Mucosa of rectum (tissue), 2 donors: ENCODE data around the gene HLA-DQA2.
"Not testable (repeated sequence)": the region's sequence is repeated elsewhere in the genome, so short reads cannot be mapped to it uniquely, and the experiment has no call there.

Source experiments
- H3K27ac ChIP-seq, 2 donors: one replicate each; pipeline ENCODE4 v1.7.0; 2013; ENCODE audit warnings: inconsistent platforms in 2 of 2, low read depth in 2 of 2, low read length in 2 of 2
- H3K27me3 ChIP-seq, 2 donors: one replicate each; pipeline ENCODE4 v1.7.0; 2013; ENCODE audit warnings: low read length in 2 of 2; ENCODE audit not compliant: control insufficient read depth in 2 of 2, insufficient read depth in 2 of 2
- H3K36me3 ChIP-seq, 2 donors: one replicate each; pipeline ENCODE4 v1.7.0; 2013; ENCODE audit warnings: low read length in 2 of 2; ENCODE audit not compliant: control insufficient read depth in 2 of 2, insufficient read depth in 2 of 2
- H3K4me1 ChIP-seq, 2 donors: one replicate each; pipeline ENCODE4 v1.7.0; 2013; ENCODE audit warnings: low read length in 2 of 2, mild to moderate bottlenecking in 1 of 2; ENCODE audit not compliant: control insufficient read depth in 2 of 2, insufficient read depth in 2 of 2
- H3K4me3 ChIP-seq, 2 donors: one replicate each; pipeline ENCODE4 v1.7.0; 2013; ENCODE audit warnings: low read length in 2 of 2
- H3K9ac ChIP-seq, 2 donors: one replicate each; pipeline ENCODE4 v1.7.0; 2013; ENCODE audit warnings: low read length in 2 of 2, low read depth in 1 of 2, mild to moderate bottlenecking in 1 of 2
- H3K9me3 ChIP-seq, 2 donors: one replicate each; pipeline ENCODE4 v1.7.0; 2013; ENCODE audit warnings: low read length in 2 of 2; ENCODE audit not compliant: control insufficient read depth in 2 of 2
- donor health status: healthy.
- donor health status: Normal muscosa, but diverticular disease.

The HLA-DQA2 gene

GRCh38 chr6:32738126-32738525, 3.1 kb upstream of the HLA-DQA2 start:
- Histone ChIP-seq H3K4me1 (no peaks in the 10 kb centered on the region), H3K4me3 (no peak overlapping the region), H3K9me3 (no peaks in the 10 kb centered on the region), H3K27ac (no peak overlapping the region), H3K27me3 (peaks cover 0 to 4% of the 10 kb centered on the region in 2 donors), H3K9ac (no peak overlapping the region), H3K36me3 (no peaks in the 10 kb centered on the region)

GRCh38 chr6:32742374-32742773, 1.2 kb downstream of the HLA-DQA2 start:
- no peaks in the 10 kb centered on the region for H3K4me1 ChIP-seq
- no peaks in the 10 kb centered on the region for H3K36me3 ChIP-seq
- no peak overlapping the region for H3K4me3 ChIP-seq
- H3K9ac ChIP-seq: no peak overlapping the region
- peaks cover 2 to 3% of the 10 kb centered on the region in 2 donors for H3K27me3 ChIP-seq
- H3K9me3 ChIP-seq: no peaks in the 10 kb centered on the region
- no peak overlapping the region for H3K27ac ChIP-seq

GRCh38 chr6:32744776-32745175, 3.6 kb downstream of the HLA-DQA2 start:
- no peak overlapping the region for H3K27ac ChIP-seq
- H3K4me1 ChIP-seq: no peaks in the 10 kb centered on the region
- H3K27me3 ChIP-seq: peaks cover 2 to 3% of the 10 kb centered on the region in 2 donors
- H3K9ac ChIP-seq: no peak overlapping the region
- H3K4me3 ChIP-seq: no peak overlapping the region
- no peaks in the 10 kb centered on the region for H3K36me3 ChIP-seq
- H3K9me3 ChIP-seq: no peaks in the 10 kb centered on the region

- H3K9me3 ChIP-seq, H3K4me1 ChIP-seq, H3K27me3 ChIP-seq, H3K9ac ChIP-seq, H3K36me3 ChIP-seq, H3K4me3 ChIP-seq, H3K27ac ChIP-seq: not testable (repeated sequence)
Measured at GRCh38 chr6:32745649-32746048, 4.5 kb downstream of the HLA-DQA2 start.

GRCh38 chr6:32752580-32752979, 11.4 kb downstream of the HLA-DQA2 start:
- Histone ChIP-seq H3K4me3 (no peak overlapping the region), H3K4me1 (no peaks in the 10 kb centered on the region), H3K9ac (no peak overlapping the region), H3K27ac (no peak overlapping the region), H3K36me3 (no peaks in the 10 kb centered on the region), H3K9me3 (no peaks in the 10 kb centered on the region), H3K27me3 (peaks cover 0 to 9% of the 10 kb centered on the region in 2 donors)

GRCh38 chr6:32759669-32760068, 18.5 kb downstream of the HLA-DQA2 start:
- Histone ChIP-seq H3K4me1 (peaks cover 0 to 5% of the 10 kb centered on the region in 2 donors), H3K27me3 (peaks cover 0 to 3% of the 10 kb centered on the region in 2 donors), H3K27ac (no peak overlapping the region), H3K9me3 (no peaks in the 10 kb centered on the region), H3K9ac (no peak overlapping the region), H3K36me3 (no peaks in the 10 kb centered on the region), H3K4me3 (no peak overlapping the region)

- H3K9me3 ChIP-seq: no peaks in the 10 kb centered on the region
- H3K9ac ChIP-seq: no peak overlapping the region
- H3K36me3 ChIP-seq: no peaks in the 10 kb centered on the region
- peaks cover 0 to 5% of the 10 kb centered on the region in 2 donors for H3K4me1 ChIP-seq
- H3K27me3 ChIP-seq: no peaks in the 10 kb centered on the region
- no peak overlapping the region for H3K27ac ChIP-seq
- H3K4me3 ChIP-seq: no peak overlapping the region
Measured at GRCh38 chr6:32761072-32761471, 19.9 kb downstream of the HLA-DQA2 start.

GRCh38 chr6:32761548-32761947, 20.4 kb downstream of the HLA-DQA2 start:
- peaks cover 0 to under 1% of the 10 kb centered on the region in 2 donors for H3K27me3 ChIP-seq
- H3K36me3 ChIP-seq: no peaks in the 10 kb centered on the region
- no peak overlapping the region for H3K27ac ChIP-seq
- no peaks in the 10 kb centered on the region for H3K9me3 ChIP-seq
- peaks cover 0 to 5% of the 10 kb centered on the region in 2 donors for H3K4me1 ChIP-seq
- H3K4me3 ChIP-seq: no peak overlapping the region
- H3K9ac ChIP-seq: no peak overlapping the region

- Histone ChIP-seq H3K4me1 (peaks cover 0 to 5% of the 10 kb centered on the region in 2 donors), H3K9ac (no peak within 1 kb of the TSS), H3K27me3 (peaks cover 0 to 2% of the 10 kb centered on the region in 2 donors), H3K9me3 (no peaks in the 10 kb centered on the region), H3K4me3 (no peak within 1 kb of the TSS), H3K36me3 (no peaks in the 10 kb centered on the region), H3K27ac (no peak within 1 kb of the TSS)
Measured at GRCh38 chr6:32763421-32763820, 22.2 kb downstream of the HLA-DQA2 start, which contains the start of gene HLA-DQB2. Gene HLA-DQB2, minus strand, starts transcription at chr6:32763532. Its CDS starts 62 bp downstream, at chr6:32763470.

- H3K27me3 ChIP-seq: peaks cover 0 to 2% of the 10 kb centered on the region in 2 donors
- H3K4me3 ChIP-seq: no peak overlapping the region
- H3K4me1 ChIP-seq: peaks cover 0 to 5% of the 10 kb centered on the region in 2 donors
- no peak overlapping the region for H3K9ac ChIP-seq
- no peak overlapping the region for H3K27ac ChIP-seq
- no peaks in the 10 kb centered on the region for H3K36me3 ChIP-seq
- no peaks in the 10 kb centered on the region for H3K9me3 ChIP-seq
Measured at GRCh38 chr6:32764048-32764447, 22.9 kb downstream of the HLA-DQA2 start.

- Histone ChIP-seq H3K4me3 (no peak overlapping the region), H3K27ac (no peak overlapping the region), H3K27me3 (no peaks in the 10 kb centered on the region), H3K9ac (no peak overlapping the region), H3K36me3 (no peaks in the 10 kb centered on the region), H3K4me1 (peaks cover 0 to 5% of the 10 kb centered on the region in 2 donors), H3K9me3 (no peaks in the 10 kb centered on the region)
Measured at GRCh38 chr6:32772656-32773055, 31.5 kb downstream of the HLA-DQA2 start.
